M059J (cell line): ENCODE measurements around the gene NFIB. TPM values are rescaled to one million over a fixed set of nuclear protein-coding genes. Genes with fewer than 3 reads are reported as not detected.

Source experiments
- DNase-seq: peaks from one replicate; pipeline ENCODE4 v3.0.0-alpha.2; 2012; ENCODE audit warnings: low read depth
- total RNA-seq: library from RNA; depleted of rRNA; stranded (reverse); fragments of >200 nt; shearing (Covaris generic); gene quantifications from 2 replicates; pipeline ENCODE4 v1.2.3, GENCODE V29; 2014

NFIB gene
- total RNA-seq, 1 experiment from 2014 or later = 4.1 TPM

DNA sequence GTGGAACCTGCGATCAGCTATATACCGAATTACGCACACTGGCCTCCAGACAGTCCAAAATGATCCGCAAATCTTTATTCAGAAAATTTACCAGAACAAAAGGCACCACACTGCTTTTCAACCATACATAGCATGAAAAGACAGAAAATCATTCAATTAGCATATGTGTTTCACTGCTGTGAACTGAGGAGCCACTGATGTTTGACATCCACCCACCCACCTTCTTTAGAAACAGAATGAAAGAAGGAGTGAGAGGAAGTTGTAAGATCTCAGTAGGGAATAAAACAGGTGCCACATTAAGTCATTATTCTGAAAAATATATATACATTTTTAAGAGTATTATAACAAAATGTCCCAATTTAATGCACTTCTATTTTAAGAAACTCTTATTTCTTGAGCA, 156.8 kb downstream of the NFIB start:
- no peak for DNase-seq

DNA sequence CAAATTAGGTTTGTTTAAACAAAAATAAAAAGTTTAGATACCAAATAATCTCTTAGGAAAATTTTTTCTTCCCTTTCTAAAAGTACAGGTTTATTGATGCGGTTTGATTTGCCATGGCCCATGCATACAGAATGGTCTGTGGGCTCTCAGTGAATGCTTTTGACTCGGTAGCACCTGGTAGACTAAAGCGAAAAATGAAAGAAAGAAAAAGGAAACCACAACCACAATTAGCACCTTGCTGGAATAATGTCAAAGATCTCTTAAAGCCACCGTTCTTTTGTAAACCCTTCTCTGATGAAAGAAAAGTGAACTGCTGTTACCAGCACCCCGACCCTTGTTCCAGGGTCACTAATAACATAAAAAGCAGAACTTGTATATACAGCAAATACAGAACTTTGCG, 157.9 kb downstream of the NFIB start:
- no peak for DNase-seq

DNA sequence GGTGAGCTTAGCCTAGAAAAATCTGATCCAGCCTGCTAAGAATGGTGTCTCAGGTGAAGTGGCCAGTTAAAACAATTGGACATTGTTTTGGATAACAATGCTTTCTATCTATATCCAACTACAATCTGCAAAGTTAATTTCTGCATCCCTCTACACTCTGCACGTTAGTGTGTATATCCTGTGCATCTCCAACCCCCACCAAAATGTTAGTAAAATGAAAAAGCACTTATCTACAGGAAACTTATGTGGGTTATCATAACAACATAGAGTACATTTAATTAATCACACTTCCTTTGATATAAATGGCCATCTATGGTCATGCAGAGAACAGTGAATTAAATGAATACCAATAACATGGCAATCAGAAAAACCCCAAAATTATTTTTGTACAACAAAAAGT, 158.7 kb downstream of the NFIB start:
- no peak for DNase-seq

DNA sequence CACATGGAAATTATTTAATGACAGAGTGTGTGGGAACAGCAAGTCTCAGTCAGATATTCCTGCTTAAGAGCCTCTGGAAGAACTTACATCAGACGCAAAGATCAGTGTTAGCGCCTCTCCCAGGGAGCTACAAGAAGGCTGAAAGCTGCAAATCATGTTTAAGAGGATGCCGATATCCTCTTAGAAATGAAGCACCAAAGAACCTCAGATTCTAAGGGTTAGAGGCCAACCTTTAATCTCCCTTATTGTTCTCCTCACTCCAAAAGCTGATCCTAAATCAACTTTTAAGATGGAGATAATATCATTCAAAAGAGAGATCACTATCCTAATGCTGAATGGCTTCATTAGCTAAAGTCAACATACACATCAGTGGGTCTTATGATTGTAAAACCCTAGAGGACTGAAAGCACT, 160.6 kb downstream of the NFIB start:
- DNase-seq = no peak

DNA sequence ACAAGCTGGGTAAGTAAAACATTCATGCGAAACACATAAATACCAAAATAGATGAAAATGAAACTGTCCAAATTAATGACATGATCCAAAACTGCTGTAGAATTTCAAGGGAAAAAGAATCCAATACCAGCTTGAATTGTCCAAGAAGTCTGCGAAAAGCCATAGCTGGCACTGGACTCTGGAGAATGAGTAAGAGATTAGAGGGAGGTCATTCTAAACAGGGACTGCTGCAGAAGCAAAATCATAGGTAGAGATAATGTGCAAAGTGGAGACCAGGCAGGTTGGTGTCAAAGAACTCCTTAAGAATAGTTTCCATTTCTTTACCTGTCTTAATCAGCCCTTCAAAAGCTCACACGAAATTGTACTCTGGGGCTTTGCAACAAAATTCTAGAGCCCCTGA, 162.5 kb downstream of the NFIB start:
- DNase-seq = no peak

DNA sequence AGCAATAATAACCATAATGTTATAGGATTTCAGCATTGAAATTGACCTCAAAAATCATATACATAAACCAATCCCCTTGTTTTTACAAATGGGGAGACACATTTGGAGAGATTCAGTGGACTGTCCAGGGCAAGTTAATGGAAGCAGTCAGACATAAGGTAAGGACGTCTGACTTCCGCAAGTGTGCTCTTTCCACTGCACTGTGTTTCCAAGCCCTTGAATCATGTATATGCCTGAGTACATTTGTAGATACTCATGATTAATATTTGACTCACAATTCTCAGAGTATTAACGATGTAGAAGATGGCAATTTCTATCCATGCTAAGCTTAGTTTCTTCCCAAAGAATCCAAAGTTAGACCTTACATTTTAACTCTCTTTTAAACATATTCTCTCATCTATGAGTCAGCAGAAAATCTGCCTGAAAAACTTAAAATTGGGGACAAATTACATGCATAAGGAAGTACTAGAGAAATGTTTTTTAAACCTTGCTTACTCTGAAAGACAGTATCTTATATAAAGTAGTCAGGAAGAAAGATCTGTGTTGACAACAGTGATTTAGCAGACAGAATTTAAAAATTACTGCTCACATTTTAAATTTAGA, 165.3 kb downstream of the NFIB start:
- DNase-seq = no peak

DNA sequence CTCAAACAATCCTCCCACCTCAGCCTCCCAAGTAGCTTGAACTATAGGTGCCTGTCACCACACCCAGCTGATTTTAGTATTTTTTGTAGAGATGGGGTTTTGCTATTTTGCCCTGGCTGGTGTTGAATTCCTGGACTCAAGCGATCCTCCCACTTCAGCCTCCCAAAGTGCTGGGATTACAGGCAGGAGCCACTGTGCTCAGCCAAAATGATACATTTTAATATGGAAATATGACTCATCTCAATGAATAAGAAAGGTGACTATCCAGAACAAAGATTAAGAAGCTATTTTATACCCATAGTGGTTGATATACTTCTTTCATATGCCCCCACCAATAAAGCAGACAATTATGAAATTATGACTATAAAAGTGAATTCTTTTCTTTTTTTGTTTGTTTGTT, 166.2 kb downstream of the NFIB start:
- DNase-seq = no peak

DNA sequence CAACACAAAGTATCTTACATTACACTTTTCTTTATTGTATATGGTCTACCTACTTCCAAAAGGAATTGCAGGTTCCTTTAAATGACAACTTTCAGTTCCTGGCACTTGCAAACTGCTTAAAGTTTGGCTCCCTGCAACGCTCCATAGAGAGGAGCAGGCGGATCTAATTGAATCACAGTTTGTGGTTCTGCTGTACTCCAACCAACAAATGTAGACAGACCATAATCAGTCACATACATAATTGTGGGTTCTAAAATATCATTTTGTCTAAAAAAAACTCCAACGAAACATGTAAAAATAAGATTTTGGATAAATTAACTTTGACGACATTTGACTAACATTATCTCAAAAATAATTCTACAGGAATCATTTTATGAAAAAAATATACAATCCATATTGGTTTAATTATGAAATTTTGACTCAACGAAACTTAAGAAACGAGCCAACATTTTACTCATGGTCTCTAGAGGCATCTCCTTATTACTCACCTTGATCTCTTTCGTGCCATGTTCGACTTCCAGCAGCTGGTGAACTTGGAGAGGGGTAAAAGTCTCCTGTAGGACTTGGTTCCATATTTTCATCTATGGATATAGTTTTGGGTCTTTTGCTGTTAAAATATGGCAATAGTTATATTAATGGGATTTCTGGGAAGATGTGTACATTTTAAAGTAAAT, 167.6 kb downstream of the NFIB start:
- no peak for DNase-seq

DNA sequence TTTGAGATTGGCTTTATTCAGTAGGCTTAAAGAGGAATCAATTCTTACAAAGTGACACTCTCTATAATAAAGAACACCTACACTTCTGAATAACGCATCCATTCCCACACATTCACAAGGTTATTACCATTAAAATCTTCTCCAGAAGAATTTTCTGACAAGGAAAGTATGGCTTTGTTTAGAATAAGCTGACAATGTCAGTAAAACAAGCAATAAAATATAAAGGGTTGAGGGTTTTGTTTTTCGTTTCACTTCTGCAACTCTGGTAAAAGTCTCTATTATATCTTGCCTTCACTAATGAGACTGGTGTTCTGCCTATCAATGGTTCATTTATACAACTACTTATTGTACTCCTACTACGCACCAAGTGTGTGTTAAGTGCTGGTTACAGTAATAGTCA, 169.7 kb downstream of the NFIB start:
- no peak for DNase-seq

DNA sequence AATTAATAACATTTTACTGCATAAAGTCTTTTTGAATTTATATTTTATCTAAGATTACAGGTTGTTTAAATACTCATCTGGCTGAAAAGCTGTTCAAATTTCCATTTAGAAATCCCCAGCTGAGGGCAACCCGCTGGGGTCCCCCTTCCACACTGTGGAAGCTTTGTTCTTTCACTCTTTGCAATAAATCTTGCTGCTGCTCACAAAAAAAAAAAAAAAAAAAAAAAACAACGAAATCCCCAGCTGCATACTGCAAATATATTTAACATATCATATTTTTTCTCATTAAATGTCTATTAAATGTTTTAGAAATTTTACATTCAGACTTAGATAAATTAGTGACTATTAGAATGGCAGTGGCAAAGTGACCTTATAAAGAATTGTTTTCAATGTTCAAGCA, 172.2 kb downstream of the NFIB start:
- no peak for DNase-seq

DNA sequence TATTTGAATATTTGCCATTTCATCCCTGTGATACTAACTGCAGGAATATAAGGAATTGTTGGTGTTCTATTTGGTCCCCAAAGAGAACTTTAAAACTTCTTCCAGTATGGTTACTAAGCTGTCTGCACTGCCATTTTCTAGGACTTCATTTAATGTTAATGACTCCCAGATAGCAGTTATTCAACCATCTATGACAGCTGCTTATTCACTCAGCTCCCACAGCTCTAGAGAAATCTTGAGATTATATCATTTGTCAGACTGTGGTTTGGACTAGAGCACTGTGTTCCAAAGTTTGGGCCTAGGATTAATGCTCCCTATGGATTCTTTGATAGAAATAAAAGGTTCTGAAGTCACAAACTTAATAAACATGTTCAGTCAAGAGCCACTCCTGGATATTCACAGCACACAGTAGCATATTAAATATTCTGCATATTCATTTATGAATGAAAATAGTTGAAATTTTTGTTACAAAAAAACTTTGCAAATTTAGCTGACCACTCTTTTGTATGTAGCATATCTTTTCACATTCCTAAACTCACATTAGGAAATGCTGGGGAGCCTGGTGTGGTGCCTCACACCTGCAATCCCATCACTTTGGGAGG, 173.7 kb downstream of the NFIB start:
- DNase-seq = no peak

DNA sequence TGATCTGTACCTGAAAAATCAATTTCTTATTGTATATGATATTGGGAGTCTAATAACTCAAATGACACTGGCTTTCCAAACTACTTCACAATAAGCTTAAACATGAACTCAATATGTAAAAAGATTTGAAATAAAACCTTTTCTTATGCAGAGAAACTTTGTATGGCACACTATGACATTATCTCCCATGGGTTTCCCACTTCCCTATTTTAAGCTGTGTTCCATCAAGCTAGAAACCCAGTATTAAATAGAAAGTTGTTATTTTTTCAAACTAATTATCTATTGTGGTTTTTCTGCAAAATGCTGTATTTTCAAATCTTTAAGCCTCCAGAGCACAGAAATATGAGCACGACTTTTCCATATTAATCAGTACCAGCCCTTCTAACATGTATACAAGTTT, 174.7 kb downstream of the NFIB start:
- no peak for DNase-seq

DNA sequence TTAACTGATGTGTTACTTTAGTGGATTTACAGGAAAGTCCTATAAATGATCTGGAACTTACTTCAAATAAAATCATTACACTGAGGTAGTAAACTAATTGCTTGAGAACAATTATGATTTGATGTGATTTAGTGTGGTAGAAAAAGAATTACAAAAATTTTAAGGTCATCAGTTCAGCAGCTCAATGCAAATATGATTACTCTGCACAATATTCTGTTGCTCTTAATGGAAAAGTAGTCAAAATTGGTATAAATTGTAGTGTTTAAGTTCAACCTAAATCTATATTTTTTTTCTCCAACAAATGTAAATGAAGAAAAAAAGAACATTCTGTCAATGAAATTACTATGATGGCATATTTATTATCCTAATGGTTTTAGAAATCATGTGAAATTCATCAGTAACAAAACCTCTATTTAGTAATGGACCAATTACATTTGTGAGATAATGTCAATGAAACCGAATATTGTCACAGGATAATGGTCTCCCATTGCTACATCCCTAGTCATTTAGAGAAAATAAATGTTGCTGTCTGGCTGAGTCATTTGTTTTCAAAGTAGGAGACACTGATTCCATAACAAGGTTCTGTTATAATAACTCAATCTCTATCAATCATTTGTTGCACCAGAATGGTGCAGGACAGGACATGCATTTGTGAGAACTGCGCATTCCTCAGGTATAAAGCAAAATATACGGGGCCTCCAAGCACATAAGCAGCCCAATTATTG, 177.1 kb downstream of the NFIB start:
- no peak for DNase-seq

DNA sequence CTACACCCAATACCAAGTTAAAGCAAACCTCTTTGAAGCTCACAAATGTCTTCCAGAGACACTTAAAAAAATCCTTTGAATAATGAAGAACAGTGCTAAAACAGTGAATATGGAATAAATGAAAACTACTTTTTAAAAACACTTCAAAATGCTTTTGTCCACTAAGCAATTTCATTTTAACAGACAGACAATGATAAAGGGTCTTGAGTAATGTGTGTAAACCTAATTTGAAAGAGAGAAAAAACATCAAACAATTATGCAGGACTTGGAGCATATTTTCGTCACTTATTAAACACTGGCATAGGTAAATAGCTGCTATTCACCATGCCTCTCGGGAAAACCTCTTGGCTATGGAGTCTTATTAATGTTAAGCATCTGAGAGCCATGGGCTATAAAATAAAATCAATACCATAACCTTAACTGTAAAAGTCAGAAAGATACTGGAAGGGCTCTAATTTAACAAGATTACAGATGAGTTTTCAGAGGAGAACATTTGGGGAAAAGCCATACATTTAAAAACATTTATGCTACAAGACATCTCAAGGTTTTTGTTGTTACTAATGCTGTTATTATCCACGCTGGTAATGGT, 177.8 kb downstream of the NFIB start:
- DNase-seq = no peak

DNA sequence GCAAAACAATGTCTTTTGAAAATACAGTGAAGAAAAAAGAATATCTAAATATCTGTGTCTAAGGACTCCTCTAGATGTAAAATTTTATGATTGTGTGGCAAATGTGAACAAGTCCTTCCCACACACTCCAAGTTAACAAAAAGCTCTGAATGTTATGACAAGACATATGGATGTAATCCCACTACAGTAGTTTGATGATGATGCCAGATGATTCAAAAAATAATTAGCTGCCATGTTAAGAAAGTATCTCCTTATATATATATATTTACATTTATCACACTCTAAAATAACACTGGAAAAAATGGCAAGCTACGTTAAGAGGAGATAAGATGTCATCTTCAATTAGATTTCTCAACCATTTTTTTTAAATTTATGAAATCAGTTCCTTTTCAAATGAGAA, 178.5 kb downstream of the NFIB start:
- DNase-seq = no peak

DNA sequence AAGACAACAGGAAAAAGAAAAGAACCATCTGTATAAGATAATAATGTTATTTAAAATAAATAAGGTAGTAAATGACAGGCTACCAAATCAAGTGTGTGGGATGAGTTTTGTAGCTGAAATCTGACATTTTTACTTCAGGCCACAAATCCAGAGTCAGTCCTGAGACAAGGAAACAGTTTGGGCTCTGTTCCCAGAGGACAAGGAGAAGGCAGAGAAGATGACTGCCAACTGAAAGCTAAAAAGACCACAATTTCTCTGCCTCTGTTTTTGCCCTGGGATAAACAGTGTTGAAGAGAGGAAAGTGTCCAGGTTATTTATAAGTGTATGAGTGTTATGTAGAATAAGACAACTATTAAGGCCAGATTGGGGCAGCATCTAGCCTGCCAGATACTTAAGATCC, 180.5 kb downstream of the NFIB start:
- peak; percentile 3 for DNase-seq

DNA sequence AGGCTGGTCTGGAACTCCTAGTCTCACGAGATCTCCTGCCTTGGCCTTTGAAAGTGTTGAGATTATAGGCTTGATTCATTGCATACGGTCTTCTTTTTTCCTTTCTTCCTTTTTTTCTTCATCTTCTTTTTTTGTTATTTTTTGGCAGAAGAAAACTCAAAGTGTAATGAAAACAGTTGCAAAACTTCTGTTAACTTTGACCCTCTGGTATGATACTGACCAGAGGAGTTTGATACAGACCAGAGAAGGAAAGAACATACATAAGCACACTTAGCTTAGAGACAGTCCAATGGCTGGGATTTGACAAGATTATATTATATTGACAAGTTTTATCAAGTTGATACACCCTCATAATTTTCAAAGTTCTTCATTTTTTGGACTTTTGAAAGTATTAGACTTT, 181.2 kb downstream of the NFIB start:
- no peak for DNase-seq

DNA sequence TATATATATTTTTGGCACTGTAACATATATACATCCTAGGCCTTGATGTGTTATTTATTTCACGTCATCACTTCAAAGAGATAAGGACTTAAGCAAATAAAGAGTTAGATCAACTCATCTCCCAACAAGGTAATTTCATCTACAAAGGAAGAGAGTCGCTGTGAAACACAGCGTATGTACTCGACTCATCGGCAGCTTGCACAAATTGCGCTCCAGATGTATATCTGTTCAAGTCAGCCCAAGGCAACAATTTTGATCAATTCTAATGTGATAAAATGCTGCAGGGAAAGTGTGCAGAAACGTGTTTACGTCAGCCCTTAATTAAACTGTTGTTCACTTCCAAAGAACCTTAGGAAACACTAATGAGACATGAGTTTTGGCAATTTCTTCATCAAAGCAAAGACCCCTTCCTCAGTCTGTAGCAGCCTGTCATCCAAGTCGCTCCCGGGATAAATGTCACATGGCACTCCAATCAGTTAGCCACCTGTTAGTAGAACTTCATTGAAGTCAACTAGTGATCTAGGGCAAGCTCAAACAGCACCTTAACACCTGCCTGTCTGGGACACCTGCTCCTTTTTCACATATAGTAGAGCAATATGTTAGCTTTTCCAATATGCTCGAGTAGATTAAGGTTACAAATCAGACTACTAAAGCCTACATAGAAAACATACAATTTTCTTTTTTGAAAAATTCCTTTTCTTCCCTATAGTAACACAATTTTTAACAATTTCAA, 182.4 kb downstream of the NFIB start:
- DNase-seq = no peak

DNA sequence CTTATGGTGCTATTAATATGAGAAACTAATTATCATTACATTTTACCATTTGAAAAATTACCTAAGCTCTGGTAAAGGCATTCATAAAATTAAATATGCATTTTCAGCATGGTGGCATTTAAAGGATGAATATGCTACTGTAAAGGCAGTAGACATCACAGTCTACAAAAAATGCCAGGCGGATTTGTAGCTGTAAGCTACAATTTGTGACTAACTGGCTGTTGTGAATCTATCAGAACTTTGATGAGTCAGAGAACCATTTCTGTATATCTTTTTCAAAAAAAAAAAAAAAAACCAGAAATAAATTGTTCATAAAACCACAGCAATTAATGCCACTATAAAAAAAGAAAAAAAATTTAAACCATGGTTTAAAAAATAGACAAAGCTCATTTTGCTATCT, 186.3 kb downstream of the NFIB start:
- DNase-seq = peak; percentile 12

DNA sequence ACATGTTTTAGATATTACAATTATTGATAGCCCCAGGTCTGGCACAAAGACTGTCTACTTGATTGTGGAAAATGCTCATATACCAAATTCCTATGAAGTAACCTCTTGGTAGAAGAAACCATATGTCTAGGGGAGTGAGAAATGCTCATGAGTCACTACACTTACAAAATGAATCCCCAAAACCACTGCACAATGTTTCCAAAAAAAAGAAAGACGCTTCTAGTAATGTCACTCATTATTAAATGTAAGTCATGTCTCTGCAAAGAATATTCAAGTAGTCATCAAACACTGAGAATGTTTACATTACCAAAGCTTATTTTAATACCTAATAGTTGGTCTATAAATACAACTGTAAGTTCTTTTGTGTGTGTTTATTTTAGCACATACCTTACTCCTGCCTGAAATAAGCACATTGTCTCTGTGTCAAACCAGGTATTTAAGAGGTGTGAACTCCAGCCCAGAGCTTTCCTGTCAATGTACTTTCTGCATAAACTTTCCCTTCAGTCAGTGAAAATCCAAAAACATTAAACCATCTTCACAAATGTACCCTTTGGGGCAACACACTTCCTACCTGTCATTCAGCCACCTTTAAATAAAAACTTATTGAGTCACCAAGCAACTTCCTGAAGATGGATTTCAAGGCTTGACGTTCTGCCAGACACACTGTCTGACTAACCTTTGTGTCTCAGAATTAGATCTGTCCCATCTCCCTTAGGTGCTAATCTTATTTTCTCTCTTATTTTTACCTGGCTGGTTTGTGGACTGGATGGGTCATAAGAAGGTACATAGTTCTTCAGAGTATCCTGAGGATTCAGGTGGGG, 194.0 kb downstream of the NFIB start:
- DNase-seq = peak; percentile 63

DNA sequence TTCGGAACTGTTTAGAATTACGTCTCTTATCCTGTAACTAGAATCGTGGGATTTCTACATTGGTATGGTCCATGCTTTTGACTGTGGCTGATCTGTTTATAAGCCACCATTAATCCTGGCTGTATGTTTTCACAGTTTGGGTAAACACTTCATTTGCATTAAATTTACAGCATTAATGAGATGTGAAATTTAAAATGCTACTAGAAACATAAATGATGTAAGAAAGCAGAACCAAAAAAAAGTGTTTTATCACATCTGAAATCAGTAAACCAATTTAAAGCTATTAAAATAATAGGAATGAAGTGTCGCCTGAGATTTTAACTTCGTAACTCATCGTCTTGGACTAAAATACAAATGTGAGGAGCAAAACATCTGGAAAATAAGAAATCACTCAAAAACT, 201.7 kb downstream of the NFIB start:
- DNase-seq = no peak
